ENCODE results near the gene CCDC192.

DNA sequence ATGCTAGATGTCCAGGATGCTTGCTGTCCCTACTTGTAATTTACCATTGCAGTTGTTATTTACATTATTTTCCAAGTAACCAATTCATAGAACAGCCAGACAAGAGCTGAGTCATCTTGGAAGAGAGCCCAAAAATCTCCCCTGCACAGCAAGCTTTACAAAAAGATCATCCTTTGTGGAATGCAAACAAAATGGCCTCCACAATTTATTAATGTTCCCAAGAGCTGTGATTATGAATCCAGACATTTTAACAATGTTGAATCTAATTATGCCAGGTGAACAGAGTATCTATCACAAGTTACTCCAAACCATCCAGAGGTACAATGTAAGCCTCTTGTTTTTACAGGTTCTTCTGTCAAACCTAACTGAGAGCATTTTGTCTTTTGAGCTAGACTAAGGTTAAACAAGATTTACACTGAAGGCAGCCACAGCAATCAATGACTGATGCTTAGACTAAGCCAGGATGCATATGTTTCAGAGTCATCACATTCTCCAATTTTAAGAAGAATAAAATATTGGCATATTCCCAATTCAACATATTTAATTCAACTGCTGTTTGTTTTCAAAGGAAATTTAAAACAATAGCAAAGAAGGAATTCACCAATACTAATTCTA is 285.1 kb downstream of the CCDC192 start:
- TF ChIP-seq POLR2A (IDR thresholded peaks at IDR 0.05; ENCODE audit: low read depth, low read length) (no peak), MXI1 (IDR thresholded peaks at IDR 0.05; ENCODE audit: borderline replicate concordance, low read depth, low read length) (no peak), MAFK (IDR thresholded peaks at IDR 0.05; ENCODE audit: low read depth, low read length) (peak; percentile 41; the same call in 1 of the 2 replicates), CEBPB (IDR thresholded peaks at IDR 0.05; ENCODE audit: low read depth, low read length) (no peak), BHLHE40 (IDR thresholded peaks at IDR 0.05; ENCODE audit: low read depth, low read length) (no peak), ELK1 (IDR thresholded peaks at IDR 0.05; ENCODE audit: borderline replicate concordance, low read depth, low read length) (no peak)
- TF ChIP-seq, protein P1, sequence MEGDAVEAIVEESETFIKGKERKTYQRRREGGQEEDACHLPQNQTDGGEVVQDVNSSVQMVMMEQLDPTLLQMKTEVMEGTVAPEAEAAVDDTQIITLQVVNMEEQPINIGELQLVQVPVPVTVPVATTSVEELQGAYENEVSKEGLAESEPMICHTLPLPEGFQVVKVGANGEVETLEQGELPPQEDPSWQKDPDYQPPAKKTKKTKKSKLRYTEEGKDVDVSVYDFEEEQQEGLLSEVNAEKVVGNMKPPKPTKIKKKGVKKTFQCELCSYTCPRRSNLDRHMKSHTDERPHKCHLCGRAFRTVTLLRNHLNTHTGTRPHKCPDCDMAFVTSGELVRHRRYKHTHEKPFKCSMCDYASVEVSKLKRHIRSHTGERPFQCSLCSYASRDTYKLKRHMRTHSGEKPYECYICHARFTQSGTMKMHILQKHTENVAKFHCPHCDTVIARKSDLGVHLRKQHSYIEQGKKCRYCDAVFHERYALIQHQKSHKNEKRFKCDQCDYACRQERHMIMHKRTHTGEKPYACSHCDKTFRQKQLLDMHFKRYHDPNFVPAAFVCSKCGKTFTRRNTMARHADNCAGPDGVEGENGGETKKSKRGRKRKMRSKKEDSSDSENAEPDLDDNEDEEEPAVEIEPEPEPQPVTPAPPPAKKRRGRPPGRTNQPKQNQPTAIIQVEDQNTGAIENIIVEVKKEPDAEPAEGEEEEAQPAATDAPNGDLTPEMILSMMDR (conservative IDR thresholded peaks at IDR 0.05; ENCODE audit: low read depth, low read length), result no peak

Data from IMR-90 (cell line).